ENCODE measurements around the gene MGAT5. TPM values are rescaled to one million over a fixed set of nuclear protein-coding genes. Genes with fewer than 3 reads are reported as not detected.

Gene MGAT5
- total RNA-seq, 4 donors from 2014 or later, result 47.4 to 56.4 (median 50.3) TPM

DNA sequence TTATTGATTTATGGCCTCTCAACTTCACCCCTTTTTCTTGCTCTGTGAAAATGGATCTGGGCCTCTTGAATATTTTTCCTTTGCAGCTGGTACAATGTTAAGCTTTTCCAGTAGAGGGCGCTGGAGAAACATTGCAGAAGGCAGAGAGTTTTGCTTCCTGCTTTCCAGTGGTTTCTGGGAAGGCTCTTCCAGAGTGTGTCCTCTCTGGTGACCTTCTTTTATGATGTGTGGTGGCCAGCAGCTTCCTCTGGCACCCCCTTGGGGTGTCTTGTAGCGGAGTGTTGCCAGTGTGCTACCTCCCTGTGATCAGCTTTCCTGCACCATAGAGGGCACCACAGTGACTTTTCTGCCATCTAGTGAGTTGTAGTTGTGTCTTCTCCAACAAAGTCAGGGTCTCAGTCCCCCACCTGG lies 25.4 kb upstream of the MGAT5 start:
- Histone ChIP-seq H3K27ac (replicated peaks in 1 of 4) (no peak overlapping the region), H3K9me3 (peaks cover 0 to 8% (median 3%) of the 10 kb centered on the region in 4 donors), H3K27me3 (no peaks in the 10 kb centered on the region), H3K4me3 (no peak overlapping the region), H3K36me3 (no peaks in the 10 kb centered on the region), H3K4me1 (peaks cover 0 to 11% (median 0%) of the 10 kb centered on the region in 4 donors)
- WGBS, result 58% methylated on average over 2 of the region's 2 CpGs
- no peak for DNase-seq (ENCODE audit: extremely low spot score)
- intact Hi-C loops (cut with DNase I), result no loop called here
- TF ChIP-seq, protein P1, sequence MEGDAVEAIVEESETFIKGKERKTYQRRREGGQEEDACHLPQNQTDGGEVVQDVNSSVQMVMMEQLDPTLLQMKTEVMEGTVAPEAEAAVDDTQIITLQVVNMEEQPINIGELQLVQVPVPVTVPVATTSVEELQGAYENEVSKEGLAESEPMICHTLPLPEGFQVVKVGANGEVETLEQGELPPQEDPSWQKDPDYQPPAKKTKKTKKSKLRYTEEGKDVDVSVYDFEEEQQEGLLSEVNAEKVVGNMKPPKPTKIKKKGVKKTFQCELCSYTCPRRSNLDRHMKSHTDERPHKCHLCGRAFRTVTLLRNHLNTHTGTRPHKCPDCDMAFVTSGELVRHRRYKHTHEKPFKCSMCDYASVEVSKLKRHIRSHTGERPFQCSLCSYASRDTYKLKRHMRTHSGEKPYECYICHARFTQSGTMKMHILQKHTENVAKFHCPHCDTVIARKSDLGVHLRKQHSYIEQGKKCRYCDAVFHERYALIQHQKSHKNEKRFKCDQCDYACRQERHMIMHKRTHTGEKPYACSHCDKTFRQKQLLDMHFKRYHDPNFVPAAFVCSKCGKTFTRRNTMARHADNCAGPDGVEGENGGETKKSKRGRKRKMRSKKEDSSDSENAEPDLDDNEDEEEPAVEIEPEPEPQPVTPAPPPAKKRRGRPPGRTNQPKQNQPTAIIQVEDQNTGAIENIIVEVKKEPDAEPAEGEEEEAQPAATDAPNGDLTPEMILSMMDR (IDR thresholded peaks at IDR 0.05), result peak in 1 of 3 experiments; percentile 20
- TF ChIP-seq POLR2AphosphoS5 (IDR thresholded peaks at IDR 0.05), result no peak
- no peak for TF ChIP-seq POLR2A (IDR thresholded peaks at IDR 0.05; ENCODE audit: low read depth)
- no peak for TF ChIP-seq EP300 (IDR thresholded peaks at IDR 0.05)

DNA sequence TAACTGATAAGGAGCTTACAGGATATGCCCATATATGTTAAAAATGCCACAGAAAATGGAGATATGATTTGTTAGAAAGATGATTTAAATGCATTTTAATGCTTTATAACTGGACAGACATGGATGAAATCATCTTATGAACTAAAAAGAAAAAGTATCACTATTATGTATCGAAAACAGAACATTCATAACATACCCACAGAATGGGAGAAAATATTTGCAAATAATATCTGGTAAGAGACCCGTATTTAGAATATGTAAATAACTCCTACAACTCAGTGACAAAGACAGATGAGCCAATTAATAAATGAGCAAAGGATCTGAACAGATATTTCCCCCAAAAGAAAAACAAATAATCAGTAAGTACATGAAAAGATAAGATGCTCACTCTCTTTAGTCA lies 24.3 kb upstream of the MGAT5 start:
- peaks cover 0 to 8% (median 3%) of the 10 kb centered on the region in 4 donors for H3K9me3 ChIP-seq
- H3K27ac ChIP-seq (replicated peaks in 1 of 4), result no peak overlapping the region
- H3K36me3 ChIP-seq, result no peaks in the 10 kb centered on the region
- H3K4me1 ChIP-seq, result peaks cover 0 to 14% (median 0%) of the 10 kb centered on the region in 4 donors
- 91% methylated on average over 2 of the region's 2 CpGs for WGBS
- intact Hi-C loops (cut with DNase I), result no loop called here
- DNase-seq (ENCODE audit: extremely low spot score), result no peak
- no peak overlapping the region for H3K4me3 ChIP-seq
- no peaks in the 10 kb centered on the region for H3K27me3 ChIP-seq
- TF ChIP-seq POLR2AphosphoS5 (IDR thresholded peaks at IDR 0.05) (no peak), EP300 (IDR thresholded peaks at IDR 0.05) (no peak), POLR2A (IDR thresholded peaks at IDR 0.05; ENCODE audit: low read depth) (no peak)
- TF ChIP-seq, protein P1 (IDR thresholded peaks at IDR 0.05), result no peak

DNA sequence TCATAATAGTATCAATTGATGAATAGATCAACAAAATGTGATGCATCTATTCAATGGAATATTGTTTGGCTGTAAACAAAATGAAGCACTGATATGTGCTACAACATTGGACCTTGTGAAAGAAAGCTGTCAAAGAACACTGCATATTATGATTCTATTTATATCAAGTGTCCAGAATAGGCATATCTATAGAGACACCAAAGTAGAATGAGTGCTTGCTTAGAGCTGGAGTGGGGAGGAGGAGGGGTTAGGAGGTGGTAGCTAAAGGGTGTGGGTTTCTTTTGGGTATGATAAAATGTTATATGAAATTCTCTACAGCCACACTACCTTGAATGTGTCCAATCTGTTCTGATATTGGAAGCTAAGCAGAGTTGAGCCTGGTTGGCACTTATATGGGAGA lies 23.0 kb upstream of the MGAT5 start:
- Histone ChIP-seq H3K9me3 (peaks cover 0 to 8% (median 3%) of the 10 kb centered on the region in 4 donors), H3K36me3 (no peaks in the 10 kb centered on the region), H3K4me3 (no peak overlapping the region), H3K27me3 (no peaks in the 10 kb centered on the region), H3K4me1 (peaks cover 0 to 19% (median 0%) of the 10 kb centered on the region in 4 donors), H3K27ac (replicated peaks in 1 of 4) (no peak overlapping the region)
- TF ChIP-seq, protein P1 (IDR thresholded peaks at IDR 0.05), result no peak
- TF ChIP-seq POLR2AphosphoS5 (IDR thresholded peaks at IDR 0.05) (no peak), POLR2A (IDR thresholded peaks at IDR 0.05; ENCODE audit: low read depth) (no peak), EP300 (IDR thresholded peaks at IDR 0.05) (no peak)
- DNase-seq (ENCODE audit: extremely low spot score), result no peak
- intact Hi-C loops (cut with DNase I), result no loop called here

- Histone ChIP-seq H3K9me3 (peaks cover 0 to 8% (median 3%) of the 10 kb centered on the region in 4 donors), H3K27me3 (no peaks in the 10 kb centered on the region), H3K36me3 (no peaks in the 10 kb centered on the region), H3K4me3 (no peak overlapping the region), H3K27ac (replicated peaks in 1 of 4) (no peak overlapping the region), H3K4me1 (peaks cover 0 to 19% (median 0%) of the 10 kb centered on the region in 4 donors)
- WGBS, result 98% methylated on average over 3 of the region's 3 CpGs
- DNase-seq (ENCODE audit: extremely low spot score), result no peak
- intact Hi-C loops (cut with DNase I), result no loop called here
- TF ChIP-seq, protein P1 (IDR thresholded peaks at IDR 0.05), result no peak
- TF ChIP-seq POLR2A (IDR thresholded peaks at IDR 0.05; ENCODE audit: low read depth), result no peak
- TF ChIP-seq EP300 (IDR thresholded peaks at IDR 0.05), result no peak
- no peak for TF ChIP-seq POLR2AphosphoS5 (IDR thresholded peaks at IDR 0.05)
Measured at GRCh38 chr2:134231301-134231964, 22.4 kb upstream of the MGAT5 start.
